ENCODE data around the gene STMN1.

Gene STMN1

GRCh38 chr1:25871086-25871703, 35.0 kb downstream of the STMN1 start:
- DNase-seq (ENCODE audit: low read depth) = no peak
- no peak overlapping the region for H3K4me3 ChIP-seq (ENCODE audit: low read length)
- no peak for TF ChIP-seq CTCF (conservative IDR thresholded peaks at IDR 0.05; ENCODE audit: low read depth, low read length)

- DNase-seq (ENCODE audit: low read depth) = no peak
- no peak overlapping the region for H3K4me3 ChIP-seq (ENCODE audit: low read length)
- TF ChIP-seq CTCF (conservative IDR thresholded peaks at IDR 0.05; ENCODE audit: low read depth, low read length) = no peak
These were observed 35.6 kb downstream of the STMN1 start for GRCh38 chr1:25870614-25871013.

DNA sequence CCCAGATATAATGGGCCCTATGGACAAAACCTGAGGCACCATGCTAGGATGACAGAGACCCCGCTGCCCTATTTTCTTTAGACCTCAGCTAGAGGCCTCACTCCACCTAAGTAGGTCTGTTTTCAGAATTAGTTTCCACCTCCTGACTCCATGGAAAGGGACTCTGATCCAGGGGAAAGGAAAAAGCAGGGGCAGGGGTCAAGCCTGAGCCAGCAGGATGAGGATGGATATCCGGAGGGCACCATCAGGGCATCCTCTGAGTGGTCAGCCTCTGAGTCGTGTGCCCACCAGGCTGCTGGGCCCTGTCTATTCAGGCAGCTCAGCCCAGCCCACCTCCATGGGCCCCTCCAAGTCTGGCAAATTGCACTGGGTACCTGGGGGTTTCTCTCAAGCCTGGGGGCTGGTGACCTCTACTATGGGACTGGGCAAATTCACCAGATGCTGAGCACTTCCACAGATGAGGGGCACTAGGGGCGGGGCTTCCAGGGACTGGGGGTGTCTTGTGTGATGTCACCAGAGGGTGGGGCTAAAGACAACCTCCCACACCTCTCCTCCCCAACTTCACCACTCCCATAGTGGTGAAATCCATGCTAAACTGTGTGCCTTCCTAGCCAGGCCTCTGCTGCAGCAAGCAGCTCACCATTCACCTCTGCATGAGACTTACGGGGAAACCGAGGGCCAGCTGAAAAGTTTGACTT, 36.2 kb downstream of the STMN1 start:
- H3K4me3 ChIP-seq (ENCODE audit: low read length) = no peak overlapping the region
- no peak for TF ChIP-seq CTCF (conservative IDR thresholded peaks at IDR 0.05; ENCODE audit: low read depth, low read length)
- DNase-seq (ENCODE audit: low read depth) = no peak

DNA sequence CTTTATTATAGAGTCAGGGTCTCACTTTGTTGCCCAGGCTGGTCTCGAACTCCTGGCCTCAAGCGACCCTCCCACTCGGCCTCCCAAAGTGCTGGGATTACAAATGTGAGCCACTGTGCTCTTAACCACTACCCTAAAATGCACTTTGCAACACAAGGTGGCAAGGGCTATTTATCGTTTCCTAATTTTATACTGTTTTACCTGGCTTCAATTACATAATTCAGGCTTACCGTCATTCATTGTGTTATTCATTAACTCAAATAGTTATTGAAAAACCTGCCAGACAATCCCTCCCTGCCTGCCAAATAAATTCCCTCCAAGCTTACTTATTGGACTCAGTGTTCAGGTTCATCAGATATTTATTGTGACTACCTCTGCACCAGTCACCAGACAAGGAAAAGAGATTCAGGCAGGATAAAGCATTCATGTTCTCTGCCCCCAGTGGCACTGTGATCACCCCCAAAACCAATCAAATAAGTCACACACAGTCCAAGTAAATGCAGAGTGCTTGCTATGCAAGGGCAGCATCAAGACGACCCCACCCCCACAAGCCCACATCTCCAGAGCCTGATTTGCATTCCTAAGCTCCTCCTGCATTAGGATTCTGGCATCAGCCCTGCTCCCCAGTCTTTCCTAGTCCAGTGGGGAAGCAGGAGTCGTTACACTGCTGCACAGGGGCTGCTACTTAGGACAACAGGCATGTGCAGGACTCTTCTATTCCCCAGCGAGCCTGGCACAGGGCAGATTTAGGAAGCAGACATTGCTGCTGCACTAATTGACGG, 38.8 kb downstream of the STMN1 start:
- no peak for DNase-seq (ENCODE audit: low read depth)
- no peak for TF ChIP-seq CTCF (conservative IDR thresholded peaks at IDR 0.05; ENCODE audit: low read depth, low read length)
- no peak overlapping the region for H3K4me3 ChIP-seq (ENCODE audit: low read length)

- DNase-seq (ENCODE audit: low read depth) = no peak
- no peak overlapping the region for H3K4me3 ChIP-seq (ENCODE audit: low read length)
- TF ChIP-seq CTCF (conservative IDR thresholded peaks at IDR 0.05; ENCODE audit: low read depth, low read length) = no peak
These were observed 39.9 kb downstream of the STMN1 start for GRCh38 chr1:25866288-25866687.

- H3K4me3 ChIP-seq (ENCODE audit: low read length) = no peak overlapping the region
- no peak for DNase-seq (ENCODE audit: low read depth)
- no peak for TF ChIP-seq CTCF (conservative IDR thresholded peaks at IDR 0.05; ENCODE audit: low read depth, low read length)
These were observed 41.8 kb downstream of the STMN1 start for GRCh38 chr1:25864434-25864833.
